Neural crest cell (in vitro differentiated cells): ENCODE results near the gene SQOR. TPM values are rescaled to one million over a fixed set of nuclear protein-coding genes. Genes with fewer than 3 reads are reported as not detected.

Source experiments
- DNase-seq: peaks from one replicate; pipeline ENCODE4 v3.0.0; 2021; ENCODE audit warnings: low read depth, mixed read lengths, low spot score
- H3K27ac Mint-ChIP-seq: one replicate; pipeline ENCODE4 v1.8.0; 2021; ENCODE audit warnings: mild to moderate bottlenecking, mixed read lengths; ENCODE audit not compliant: unreplicated experiment
- H3K27me3 Mint-ChIP-seq: 2 replicates; pipeline ENCODE4 v1.8.0; 2021; ENCODE audit warnings: low read depth, mild to moderate bottlenecking, mixed read lengths
- H3K36me3 Mint-ChIP-seq: 2 replicates; pipeline ENCODE4 v1.8.0; 2021; ENCODE audit warnings: low read depth, mild to moderate bottlenecking, mixed read lengths
- H3K4me1 Mint-ChIP-seq: 2 replicates; pipeline ENCODE4 v1.8.0; 2021; ENCODE audit warnings: mixed read lengths
- H3K4me3 Mint-ChIP-seq: one replicate; pipeline ENCODE4 v1.8.0; 2021; ENCODE audit warnings: mild to moderate bottlenecking, mixed read lengths
- H3K9me3 Mint-ChIP-seq: 2 replicates; pipeline ENCODE4 v1.8.0; 2021; ENCODE audit warnings: mixed read lengths
- total RNA-seq: library from RNA; stranded (reverse); gene quantifications from 2 replicates; pipeline ENCODE4 v1.2.1, GENCODE V29; 2021
- TF ChIP-seq, protein P1 (sequence below): fragments of 200-600 bp; sonication (generic); conservative IDR thresholded peaks from 2 replicates; pipeline ENCODE4 v1.5.0; 2021; ENCODE audit warnings: antibody characterized with exemption, mild to moderate bottlenecking

Gene SQOR
- total RNA-seq, 1 donor from 2014 or later, result not detected

DNA sequence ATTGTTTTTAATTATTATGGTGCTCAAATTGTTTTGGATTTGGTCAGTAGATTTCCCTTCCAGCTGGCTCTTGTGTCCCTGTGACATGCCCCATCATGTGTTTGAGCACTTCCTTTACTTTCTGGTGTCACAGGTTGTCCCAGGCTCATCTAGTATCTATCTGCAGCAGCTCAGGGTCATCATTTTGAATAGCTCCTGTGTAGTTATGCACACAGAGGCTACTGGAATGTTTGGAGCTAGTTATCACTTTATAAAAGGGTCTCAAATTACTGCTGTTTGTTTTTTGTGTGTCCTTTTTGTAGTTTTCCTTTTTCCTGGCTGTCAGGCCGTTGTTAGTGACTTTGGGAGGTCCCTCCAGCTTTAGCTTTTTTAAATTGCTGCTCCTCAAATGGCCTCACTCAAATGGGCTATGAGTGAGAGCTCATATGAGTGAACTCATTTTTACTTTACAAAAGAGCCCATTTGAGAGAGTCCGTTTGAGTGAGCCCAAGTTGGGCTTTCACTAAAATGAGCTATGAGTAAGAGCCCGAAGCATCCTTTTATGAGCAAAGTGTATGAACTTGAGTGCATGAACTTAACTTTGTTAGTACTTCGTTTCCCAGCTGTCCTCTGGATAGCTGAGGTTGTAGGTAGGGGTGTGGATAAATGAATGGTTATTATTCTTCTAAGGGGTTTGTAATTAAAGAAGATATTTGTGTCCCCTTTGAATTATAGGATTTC, 43.8 kb downstream of the SQOR start:
- TF ChIP-seq, protein P1, sequence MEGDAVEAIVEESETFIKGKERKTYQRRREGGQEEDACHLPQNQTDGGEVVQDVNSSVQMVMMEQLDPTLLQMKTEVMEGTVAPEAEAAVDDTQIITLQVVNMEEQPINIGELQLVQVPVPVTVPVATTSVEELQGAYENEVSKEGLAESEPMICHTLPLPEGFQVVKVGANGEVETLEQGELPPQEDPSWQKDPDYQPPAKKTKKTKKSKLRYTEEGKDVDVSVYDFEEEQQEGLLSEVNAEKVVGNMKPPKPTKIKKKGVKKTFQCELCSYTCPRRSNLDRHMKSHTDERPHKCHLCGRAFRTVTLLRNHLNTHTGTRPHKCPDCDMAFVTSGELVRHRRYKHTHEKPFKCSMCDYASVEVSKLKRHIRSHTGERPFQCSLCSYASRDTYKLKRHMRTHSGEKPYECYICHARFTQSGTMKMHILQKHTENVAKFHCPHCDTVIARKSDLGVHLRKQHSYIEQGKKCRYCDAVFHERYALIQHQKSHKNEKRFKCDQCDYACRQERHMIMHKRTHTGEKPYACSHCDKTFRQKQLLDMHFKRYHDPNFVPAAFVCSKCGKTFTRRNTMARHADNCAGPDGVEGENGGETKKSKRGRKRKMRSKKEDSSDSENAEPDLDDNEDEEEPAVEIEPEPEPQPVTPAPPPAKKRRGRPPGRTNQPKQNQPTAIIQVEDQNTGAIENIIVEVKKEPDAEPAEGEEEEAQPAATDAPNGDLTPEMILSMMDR, result no peak
- H3K9me3 Mint-ChIP-seq, result no peaks in the 10 kb centered on the region

DNA sequence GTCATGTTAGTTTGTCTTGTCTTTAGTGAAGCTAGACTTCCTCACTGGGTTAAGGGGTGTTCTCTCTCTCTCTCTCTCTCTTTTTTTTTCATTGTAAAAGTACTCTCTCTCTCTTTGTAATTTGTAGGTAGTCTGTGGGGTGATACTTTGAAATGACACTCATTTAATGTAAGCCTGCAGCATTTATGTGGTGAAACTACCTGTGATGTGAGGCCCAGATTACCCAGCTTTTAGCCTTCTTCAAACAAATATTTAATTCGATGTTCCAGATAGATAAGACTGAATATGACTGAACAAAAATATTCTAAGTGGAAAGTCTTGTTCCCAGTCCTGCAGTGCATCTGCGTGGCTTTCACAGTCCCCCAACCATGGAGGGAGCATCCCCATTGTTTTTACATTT, 49.7 kb downstream of the SQOR start:
- Mint-ChIP-seq H3K9me3 (no peaks in the 10 kb centered on the region), H3K36me3 (no peaks in the 10 kb centered on the region), H3K27ac (no peak overlapping the region), H3K4me1 (no peaks in the 10 kb centered on the region), H3K4me3 (no peak overlapping the region), H3K27me3 (no peaks in the 10 kb centered on the region)
- TF ChIP-seq, protein P1, result no peak
- DNase-seq, result no peak

More for the DNA sequence above, 43.8 kb downstream of the SQOR start:
- Mint-ChIP-seq H3K27ac (no peak overlapping the region), H3K4me1 (no peaks in the 10 kb centered on the region), H3K36me3 (no peaks in the 10 kb centered on the region), H3K4me3 (no peak overlapping the region), H3K27me3 (no peaks in the 10 kb centered on the region)
- no peak for DNase-seq

DNA sequence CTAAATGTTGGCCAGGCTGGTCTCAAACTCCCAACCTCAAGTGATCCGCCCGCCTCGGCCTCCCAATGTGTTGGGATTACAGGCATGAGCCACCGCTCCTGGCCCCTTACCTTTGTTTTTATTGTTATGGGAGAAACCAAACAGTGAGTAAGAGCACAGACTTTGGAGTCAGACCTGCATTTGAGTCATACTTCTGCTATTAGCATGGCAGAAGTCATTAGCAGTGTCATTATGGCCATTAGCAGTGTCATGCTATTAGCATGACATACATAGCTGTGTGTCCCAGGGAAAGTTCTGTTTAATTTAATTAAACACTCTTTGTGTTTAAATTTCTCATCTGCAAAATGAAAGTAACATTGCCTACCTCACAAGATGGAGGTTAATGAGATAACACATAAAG, 54.8 kb downstream of the SQOR start:
- no peak for DNase-seq
- H3K9me3 Mint-ChIP-seq, result no peaks in the 10 kb centered on the region
- no peak overlapping the region for H3K27ac Mint-ChIP-seq
- TF ChIP-seq, protein P1, result no peak
- no peaks in the 10 kb centered on the region for H3K4me1 Mint-ChIP-seq
- peaks cover 2% of the 10 kb centered on the region for H3K27me3 Mint-ChIP-seq
- no peak overlapping the region for H3K4me3 Mint-ChIP-seq
- H3K36me3 Mint-ChIP-seq, result no peaks in the 10 kb centered on the region

DNA sequence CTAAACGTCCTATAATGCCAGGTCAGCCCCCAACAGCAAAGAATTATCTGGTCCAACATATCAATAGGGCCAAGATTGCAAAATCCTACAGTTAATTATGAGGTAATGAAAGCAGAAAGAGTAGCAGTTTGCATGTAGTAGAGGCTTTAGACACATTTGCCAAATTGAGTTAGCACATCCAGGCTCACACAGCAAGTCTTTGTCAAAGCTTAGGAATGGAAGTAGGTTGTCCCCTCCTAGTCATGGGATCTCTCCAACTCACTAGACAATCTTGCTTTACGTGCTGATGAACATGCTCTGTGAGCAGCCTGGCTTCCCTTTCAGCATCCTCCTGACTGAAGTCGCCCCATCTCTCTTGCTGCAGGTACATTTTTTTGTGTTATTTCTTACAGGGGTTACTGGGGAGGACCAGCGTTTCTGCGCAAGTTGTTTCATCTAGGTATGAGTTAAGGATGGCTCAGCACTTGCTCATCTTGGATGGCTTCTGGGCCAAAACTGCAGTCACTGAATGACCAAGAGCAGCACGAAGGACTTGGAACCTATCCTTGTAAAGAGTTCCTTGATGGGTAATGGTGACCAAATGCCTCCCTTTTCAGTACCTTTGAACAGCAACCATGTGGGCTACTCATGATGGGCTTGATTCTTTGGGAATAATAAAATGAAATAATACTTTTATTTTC, 55.9 kb downstream of the SQOR start:
- DNase-seq, result no peak
- TF ChIP-seq, protein P1, result no peak
- no peaks in the 10 kb centered on the region for H3K9me3 Mint-ChIP-seq
- H3K36me3 Mint-ChIP-seq, result no peaks in the 10 kb centered on the region
- no peak overlapping the region for H3K27ac Mint-ChIP-seq
- H3K4me3 Mint-ChIP-seq, result no peak overlapping the region
- peaks cover 2% of the 10 kb centered on the region for H3K27me3 Mint-ChIP-seq
- no peaks in the 10 kb centered on the region for H3K4me1 Mint-ChIP-seq

DNA sequence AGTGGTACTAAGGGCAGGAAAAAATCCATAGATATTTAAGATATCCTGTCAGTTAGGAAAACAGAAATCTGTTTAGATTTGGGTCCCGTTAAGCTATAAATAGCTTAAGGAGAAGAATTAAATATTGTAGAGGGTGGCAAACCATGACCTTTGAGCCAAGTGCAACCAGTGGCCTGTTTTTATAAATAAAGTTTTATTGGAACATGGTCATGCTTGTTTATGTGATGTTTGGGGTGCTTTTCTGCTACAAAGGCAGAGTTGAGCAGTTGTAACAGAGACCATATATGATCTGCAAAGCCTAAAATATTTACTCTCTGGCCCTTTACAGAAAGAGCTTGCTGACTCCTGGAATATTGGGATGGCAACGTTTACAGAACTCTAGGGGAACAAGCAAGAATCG, 66.3 kb downstream of the SQOR start:
- no peak for DNase-seq
- peaks cover 3% of the 10 kb centered on the region for H3K9me3 Mint-ChIP-seq
- H3K36me3 Mint-ChIP-seq, result no peaks in the 10 kb centered on the region
- no peak overlapping the region for H3K4me3 Mint-ChIP-seq
- TF ChIP-seq, protein P1, result no peak
- H3K4me1 Mint-ChIP-seq, result peaks cover 14% of the 10 kb centered on the region
- H3K27me3 Mint-ChIP-seq, result peaks cover 3% of the 10 kb centered on the region
- H3K27ac Mint-ChIP-seq, result no peak overlapping the region
